RKO (cell line): ENCODE data around the gene ZFAND2A.
"Not testable (repeated sequence)": the region's sequence is repeated elsewhere in the genome, so short reads cannot be mapped to it uniquely, and the experiment has no call there.

ENCODE experiments used
- DNase-seq: peaks from one replicate; pipeline ENCODE4 v3.0.0-alpha.2; 2016; ENCODE audit warnings: low spot score

The ZFAND2A gene

GRCh38 chr7:1175597-1175966 lies 15.6 kb upstream of the ZFAND2A start:
- no peak for DNase-seq

GRCh38 chr7:1174881-1175596 lies 15.0 kb upstream of the ZFAND2A start:
- no peak for DNase-seq

- no peak for DNase-seq
Observed at GRCh38 chr7:1174002-1174401, 14.0 kb upstream of the ZFAND2A start.

GRCh38 chr7:1172666-1173523 lies 12.9 kb upstream of the ZFAND2A start:
- no peak for DNase-seq

- not testable (repeated sequence) for DNase-seq
Observed at GRCh38 chr7:1171516-1171915, 11.5 kb upstream of the ZFAND2A start.

- no peak for DNase-seq
Observed at GRCh38 chr7:1170741-1171501, 10.9 kb upstream of the ZFAND2A start.

- no peak for DNase-seq
Observed at GRCh38 chr7:1169409-1170368, 9.7 kb upstream of the ZFAND2A start.

- DNase-seq, result no peak
Observed at GRCh38 chr7:1168422-1168821, 8.4 kb upstream of the ZFAND2A start.

GRCh38 chr7:1164436-1164835 lies 4.4 kb upstream of the ZFAND2A start:
- no peak for DNase-seq

GRCh38 chr7:1163121-1163520 lies 3.1 kb upstream of the ZFAND2A start:
- no peak for DNase-seq

- DNase-seq, result no peak
Observed at GRCh38 chr7:1160670-1161021, 650 bp upstream of the ZFAND2A start.

- not testable (repeated sequence) for DNase-seq
Observed at GRCh38 chr7:1159231-1159630, 765 bp downstream of the ZFAND2A start.

- no peak for DNase-seq
Observed at GRCh38 chr7:1158203-1159126, 1.5 kb downstream of the ZFAND2A start.

- DNase-seq, result no peak
Observed at GRCh38 chr7:1156782-1157535, 3.0 kb downstream of the ZFAND2A start.

- DNase-seq, result not testable (repeated sequence)
Observed at GRCh38 chr7:1155818-1156781, 3.9 kb downstream of the ZFAND2A start.

GRCh38 chr7:1154172-1154739 lies 5.7 kb downstream of the ZFAND2A start:
- DNase-seq, result no peak

- no peak for DNase-seq
Observed at GRCh38 chr7:1152492-1152891, 7.5 kb downstream of the ZFAND2A start.
